HCT116 (cell line): ENCODE measurements around the gene ZNF423. TPM values are rescaled to one million over a fixed set of nuclear protein-coding genes. Genes with fewer than 3 reads are reported as not detected.

ENCODE experiments used
- ATAC-seq: fragments of 200-7000 bp; cut with Tn5 transposase; 2 replicates; pipeline ENCODE4 v1.9.1; 2020; ENCODE audit warnings: mild to moderate bottlenecking, moderate library complexity
- BruUV-seq: library from RNA; stranded (reverse); fragments of 400-500 nt; replicated peaks from 2 replicates; lab custom pipeline; 2021; lab: Mats Ljungman, UMichigan
- CTCF ChIA-PET: fragments of 300-600 bp; sonication (Branson Sonifier 250); formaldehyde crosslinking; loops from one replicate; lab custom pipeline; 2021; ENCODE audit warnings: antibody characterized with exemption; lab: Charles Lee
- POLR2A ChIA-PET: fragments of 300-600, 350-600 bp; sonication (Branson Sonifier 250); formaldehyde crosslinking; loops from one replicate; lab custom pipeline; 2021; ENCODE audit warnings: antibody characterized with exemption; lab: Charles Lee
- RAD21 ChIA-PET, 2 experiments: fragments of 300-600 bp; sonication (Branson Sonifier 250); formaldehyde crosslinking; loops; one replicate each; lab custom pipeline; 2023; ENCODE audit warnings: low total read pairs in 2 of 2; ENCODE audit not compliant: uncharacterized antibody in 2 of 2, unreplicated experiment in 2 of 2, low non-redundant PET in 1 of 2; lab: Charles Lee
- DNase-seq: peaks from one replicate; pipeline ENCODE4 v3.0.0-alpha.2; 2010; ENCODE audit warnings: low read depth, low spot score
- H2AFZ ChIP-seq: fragments of 200-600 bp; shearing (Covaris generic), sonication (generic); 2 replicates; pipeline ENCODE4 v1.6.1; 2017; ENCODE audit warnings: low read depth, mixed run types, mixed read lengths, antibody characterized with exemption, low read length; ENCODE audit not compliant: poor library complexity, severe bottlenecking
- H3K27ac ChIP-seq: 2 replicates; pipeline ENCODE4 v1.5.1; 2012; ENCODE audit warnings: low read depth, low read length
- H3K27me3 ChIP-seq: fragments of 200-600 bp; sonication (generic); 2 replicates; pipeline ENCODE4 v1.6.1; 2016; ENCODE audit warnings: mixed run types, low read length, mixed read lengths; ENCODE audit not compliant: insufficient read depth
- H3K36me3 ChIP-seq, 2 experiments: fragments of 200-500 bp in 1 of 2; fragments of 200-600 bp in 1 of 2; sonication (Bioruptor generic) in 1 of 2; sonication (generic) in 1 of 2; 2 replicates each; pipeline versions ENCODE4 v1.5.1 to v1.6.1; 2014 to 2016; ENCODE audit warnings: low read length in 2 of 2, inconsistent platforms in 1 of 2, mixed read lengths in 1 of 2, mixed run types in 1 of 2; ENCODE audit not compliant: insufficient read depth in 2 of 2, control insufficient read depth in 1 of 2
- H3K4me1 ChIP-seq, 2 experiments: fragments of 200-600 bp in 1 of 2; sonication (generic) in 1 of 2; 2 replicates each; pipeline versions ENCODE4 v1.5.1 to v1.6.1; 2012 to 2017; ENCODE audit warnings: low read length in 2 of 2, inconsistent platforms in 1 of 2, mild to moderate bottlenecking in 1 of 2, mixed read lengths in 1 of 2, mixed run types in 1 of 2, moderate library complexity in 1 of 2; ENCODE audit not compliant: insufficient read depth in 2 of 2, control insufficient read depth in 1 of 2
- H3K4me2 ChIP-seq: fragments of 200-600 bp; sonication (generic); 2 replicates; pipeline ENCODE4 v1.6.1; 2017; ENCODE audit warnings: mixed run types, low read length, mixed read lengths
- H3K4me3 ChIP-seq, 2 experiments: fragments of 200-600 bp in 1 of 2; sonication (generic) in 1 of 2; replicated peaks in 1 of 2; 2 replicates each; pipeline ENCODE4 v1.5.1; 2011 to 2016; ENCODE audit warnings: low read length in 2 of 2, control low read depth in 1 of 2, low read depth in 1 of 2, mild to moderate bottlenecking in 1 of 2, mixed read lengths in 1 of 2, mixed run types in 1 of 2
- H3K79me2 ChIP-seq: fragments of 200-600 bp; sonication (generic); 2 replicates; pipeline ENCODE4 v1.6.1; 2017; ENCODE audit warnings: mild to moderate bottlenecking, mixed run types, low read length, moderate library complexity, mixed read lengths; ENCODE audit not compliant: insufficient read depth
- H3K9ac ChIP-seq: fragments of 200-600 bp; sonication (generic); 2 replicates; pipeline ENCODE4 v1.6.1; 2016; ENCODE audit warnings: low read length, mixed read lengths
- H3K9me2 ChIP-seq: fragments of 200-600 bp; sonication (generic), shearing (Covaris generic); 2 replicates; pipeline ENCODE4 v1.6.1; 2017; ENCODE audit warnings: mixed run types, mild to moderate bottlenecking, moderate library complexity; ENCODE audit not compliant: insufficient read depth
- H3K9me3 ChIP-seq, 2 experiments: fragments of 200-500 bp in 1 of 2; fragments of 200-600 bp in 1 of 2; sonication (Bioruptor generic) in 1 of 2; sonication (generic) in 1 of 2; 2 replicates each; pipeline ENCODE4 v1.6.1; 2014 to 2017; ENCODE audit warnings: low read length in 2 of 2, mixed read lengths in 2 of 2, inconsistent platforms in 1 of 2, low read depth in 1 of 2, mild to moderate bottlenecking in 1 of 2, mixed run types in 1 of 2, moderate library complexity in 1 of 2; ENCODE audit not compliant: control insufficient read depth in 1 of 2, insufficient read depth in 1 of 2
- H4K20me1 ChIP-seq: fragments of 200-600 bp; sonication (generic), shearing (Covaris generic); 2 replicates; pipeline ENCODE4 v1.6.1; 2017; ENCODE audit warnings: mixed run types, mild to moderate bottlenecking, moderate library complexity; ENCODE audit not compliant: insufficient read depth
- CBX3 ChIP-seq: IDR thresholded peaks from 2 replicates; pipeline ENCODE4 v1.6.1; 2012; ENCODE audit warnings: low read depth
- CEBPB ChIP-seq: IDR thresholded peaks from 2 replicates; pipeline ENCODE4 v1.6.1; 2012; ENCODE audit warnings: low read depth
- ELF1 ChIP-seq: IDR thresholded peaks from 2 replicates; pipeline ENCODE4 v1.6.1; 2012; ENCODE audit warnings: low read depth, borderline replicate concordance
- FOSL1 ChIP-seq: IDR thresholded peaks from 2 replicates; pipeline ENCODE4 v1.6.1; 2012; ENCODE audit warnings: low read depth
- POLR2AphosphoS5 ChIP-seq: IDR thresholded peaks from 2 replicates; pipeline ENCODE4 v1.6.1; 2011; ENCODE audit warnings: mild to moderate bottlenecking, low read depth, low read length, moderate library complexity
- SIN3A ChIP-seq: IDR thresholded peaks from 2 replicates; pipeline ENCODE4 v1.6.1; 2012; ENCODE audit warnings: low read depth
- YY1 ChIP-seq: IDR thresholded peaks from 2 replicates; pipeline ENCODE4 v1.6.1; 2011; ENCODE audit warnings: low read length, low read depth, moderate library complexity, mild to moderate bottlenecking; ENCODE audit not compliant: insufficient replicate concordance; ENCODE audit errors: extremely low read depth
- ZNF274 ChIP-seq: fragments of 200-500 bp; sonication (Bioruptor generic); IDR thresholded peaks from 2 replicates; pipeline ENCODE4 v1.6.1; 2014; ENCODE audit warnings: mild to moderate bottlenecking, low read depth, low read length, inconsistent platforms
- intact Hi-C: fragments of 100-400 bp; cut with micrococcal nuclease; formaldehyde crosslinking; loops from 2 replicates; pipeline ENCODE4 v1.10.0; 2022
- total RNA-seq: library from RNA; stranded (reverse); gene quantifications from one replicate; pipeline ENCODE4 v1.2.1, GENCODE V29; 2021; ENCODE audit not compliant: unreplicated experiment
- TF ChIP-seq, protein P1 (sequence below): IDR thresholded peaks from 2 replicates; pipeline ENCODE4 v1.6.1; 2012; ENCODE audit warnings: low read depth
- TF ChIP-seq, protein P2 (sequence below): IDR thresholded peaks from 2 replicates; pipeline ENCODE4 v1.6.1; 2011; ENCODE audit warnings: mild to moderate bottlenecking, low read length, moderate library complexity; ENCODE audit not compliant: insufficient replicate concordance; ENCODE audit errors: extremely low read depth

ZNF423 gene
- total RNA-seq, 1 experiment from 2014 or later, result 0.22 TPM

DNA sequence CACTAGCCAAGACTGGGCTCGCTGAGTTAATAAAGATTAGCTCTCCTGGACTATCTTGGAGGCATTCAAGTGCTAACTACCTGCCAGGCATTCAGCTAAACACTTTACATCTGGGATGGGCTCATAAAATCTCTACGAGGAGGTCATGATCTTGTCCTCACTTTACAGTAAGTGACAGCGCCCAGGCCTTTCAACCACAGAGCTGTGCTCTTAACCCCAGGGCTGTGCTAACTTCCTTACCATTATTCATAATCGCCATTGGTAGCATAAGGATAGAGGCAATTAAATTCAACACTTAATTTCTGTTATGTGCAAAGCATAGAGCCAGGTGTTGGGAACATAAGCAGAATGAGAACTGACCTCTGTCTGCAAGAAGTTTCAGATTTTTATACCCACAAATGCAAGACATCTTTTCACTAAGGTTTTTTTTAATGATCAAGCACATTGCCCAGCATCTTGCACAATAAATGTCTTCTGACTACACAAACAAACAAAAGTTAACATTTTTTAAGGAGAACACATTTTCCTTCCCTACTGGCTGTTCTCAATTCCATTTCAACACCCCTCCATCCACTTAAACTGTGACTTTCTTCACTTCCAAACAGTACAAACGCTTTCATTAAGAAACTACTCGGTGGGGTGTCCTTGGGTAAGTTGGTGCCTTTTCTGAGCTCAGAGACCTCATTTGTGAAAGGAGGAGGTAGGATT lies 310.0 kb downstream of the ZNF423 start:
- no peaks in the 10 kb centered on the region for H3K9me3 ChIP-seq
- H3K27me3 ChIP-seq, result peaks cover 34% of the 10 kb centered on the region
- intact Hi-C loops, result no loop called here
- no peaks in the 10 kb centered on the region for H3K4me1 ChIP-seq
- H3K4me2 ChIP-seq, result no peak overlapping the region
- H3K9ac ChIP-seq, result no peak overlapping the region
- RAD21 ChIA-PET, result no interaction called here
- H3K27ac ChIP-seq, result no peak overlapping the region
- no TSS peak for BruUV-seq
- no peaks in the 10 kb centered on the region for H3K79me2 ChIP-seq
- POLR2A ChIA-PET, result no interaction called here
- no peak overlapping the region for H3K4me3 ChIP-seq
- no peaks in the 10 kb centered on the region for H3K9me2 ChIP-seq
- TF ChIP-seq ZNF274 (no peak), ELF1 (no peak), CEBPB (no peak), FOSL1 (no peak), YY1 (no peak), POLR2AphosphoS5 (no peak), CBX3 (no peak), SIN3A (no peak)
- TF ChIP-seq, protein P1, sequence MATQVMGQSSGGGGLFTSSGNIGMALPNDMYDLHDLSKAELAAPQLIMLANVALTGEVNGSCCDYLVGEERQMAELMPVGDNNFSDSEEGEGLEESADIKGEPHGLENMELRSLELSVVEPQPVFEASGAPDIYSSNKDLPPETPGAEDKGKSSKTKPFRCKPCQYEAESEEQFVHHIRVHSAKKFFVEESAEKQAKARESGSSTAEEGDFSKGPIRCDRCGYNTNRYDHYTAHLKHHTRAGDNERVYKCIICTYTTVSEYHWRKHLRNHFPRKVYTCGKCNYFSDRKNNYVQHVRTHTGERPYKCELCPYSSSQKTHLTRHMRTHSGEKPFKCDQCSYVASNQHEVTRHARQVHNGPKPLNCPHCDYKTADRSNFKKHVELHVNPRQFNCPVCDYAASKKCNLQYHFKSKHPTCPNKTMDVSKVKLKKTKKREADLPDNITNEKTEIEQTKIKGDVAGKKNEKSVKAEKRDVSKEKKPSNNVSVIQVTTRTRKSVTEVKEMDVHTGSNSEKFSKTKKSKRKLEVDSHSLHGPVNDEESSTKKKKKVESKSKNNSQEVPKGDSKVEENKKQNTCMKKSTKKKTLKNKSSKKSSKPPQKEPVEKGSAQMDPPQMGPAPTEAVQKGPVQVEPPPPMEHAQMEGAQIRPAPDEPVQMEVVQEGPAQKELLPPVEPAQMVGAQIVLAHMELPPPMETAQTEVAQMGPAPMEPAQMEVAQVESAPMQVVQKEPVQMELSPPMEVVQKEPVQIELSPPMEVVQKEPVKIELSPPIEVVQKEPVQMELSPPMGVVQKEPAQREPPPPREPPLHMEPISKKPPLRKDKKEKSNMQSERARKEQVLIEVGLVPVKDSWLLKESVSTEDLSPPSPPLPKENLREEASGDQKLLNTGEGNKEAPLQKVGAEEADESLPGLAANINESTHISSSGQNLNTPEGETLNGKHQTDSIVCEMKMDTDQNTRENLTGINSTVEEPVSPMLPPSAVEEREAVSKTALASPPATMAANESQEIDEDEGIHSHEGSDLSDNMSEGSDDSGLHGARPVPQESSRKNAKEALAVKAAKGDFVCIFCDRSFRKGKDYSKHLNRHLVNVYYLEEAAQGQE, result no peak
- TF ChIP-seq, protein P2, sequence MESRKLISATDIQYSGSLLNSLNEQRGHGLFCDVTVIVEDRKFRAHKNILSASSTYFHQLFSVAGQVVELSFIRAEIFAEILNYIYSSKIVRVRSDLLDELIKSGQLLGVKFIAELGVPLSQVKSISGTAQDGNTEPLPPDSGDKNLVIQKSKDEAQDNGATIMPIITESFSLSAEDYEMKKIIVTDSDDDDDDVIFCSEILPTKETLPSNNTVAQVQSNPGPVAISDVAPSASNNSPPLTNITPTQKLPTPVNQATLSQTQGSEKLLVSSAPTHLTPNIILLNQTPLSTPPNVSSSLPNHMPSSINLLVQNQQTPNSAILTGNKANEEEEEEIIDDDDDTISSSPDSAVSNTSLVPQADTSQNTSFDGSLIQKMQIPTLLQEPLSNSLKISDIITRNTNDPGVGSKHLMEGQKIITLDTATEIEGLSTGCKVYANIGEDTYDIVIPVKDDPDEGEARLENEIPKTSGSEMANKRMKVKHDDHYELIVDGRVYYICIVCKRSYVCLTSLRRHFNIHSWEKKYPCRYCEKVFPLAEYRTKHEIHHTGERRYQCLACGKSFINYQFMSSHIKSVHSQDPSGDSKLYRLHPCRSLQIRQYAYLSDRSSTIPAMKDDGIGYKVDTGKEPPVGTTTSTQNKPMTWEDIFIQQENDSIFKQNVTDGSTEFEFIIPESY, result no peak
- DNase-seq, result no peak
- ATAC-seq, result no peak
- no peak overlapping the region for H2AFZ ChIP-seq
- no peaks in the 10 kb centered on the region for H3K36me3 ChIP-seq
- CTCF ChIA-PET, result interaction anchor here (1.3 kb wide), 1 partner anchor 11 kb away, joined by 5 read pairs; no protein-coding TSS in a partner anchor
- H4K20me1 ChIP-seq, result no peaks in the 10 kb centered on the region
